HEK293T (cell line): ENCODE results near the gene KCNJ10.

Source experiments
- CTCF ChIA-PET: fragments of 350-600 bp; formaldehyde crosslinking; extraction: SDS; loops from one replicate; lab custom pipeline; 2021; ENCODE audit warnings: antibody characterized with exemption, inconsistent platforms; lab: Yijun Ruan, JAX
- POLR2A ChIA-PET: fragments of 350-600 bp; formaldehyde crosslinking; extraction: SDS; loops from one replicate; lab custom pipeline; 2020; ENCODE audit warnings: antibody characterized with exemption, inconsistent platforms; lab: Yijun Ruan, JAX
- DNase-seq: peaks from one replicate; pipeline ENCODE4 v3.0.0; 2012; ENCODE audit warnings: mixed read lengths; ENCODE audit errors: extremely low spot score
- ARNT ChIP-seq: fragments of 450-650 bp; IDR thresholded peaks from 2 replicates; pipeline ENCODE4 v1.6.1; 2017; ENCODE audit warnings: mild to moderate bottlenecking
- BHLHE40 ChIP-seq: fragments of 450-650 bp; IDR thresholded peaks from 2 replicates; pipeline ENCODE4 v1.6.1; 2016; ENCODE audit warnings: mild to moderate bottlenecking, moderate library complexity, borderline replicate concordance
- CTBP1 ChIP-seq: fragments of 450-650 bp; IDR thresholded peaks from 2 replicates; pipeline ENCODE4 v1.6.1; 2016; ENCODE audit warnings: borderline replicate concordance
- ELF4 ChIP-seq: fragments of 450-650 bp; IDR thresholded peaks from 2 replicates; pipeline ENCODE4 v1.6.1; 2017; ENCODE audit warnings: antibody characterized with exemption
- FOXA1 ChIP-seq: fragments of 450-650 bp; IDR thresholded peaks from 2 replicates; pipeline ENCODE4 v1.6.1; 2016; ENCODE audit warnings: mild to moderate bottlenecking
- FOXK2 ChIP-seq: fragments of 450-650 bp; IDR thresholded peaks from 2 replicates; pipeline ENCODE4 v1.6.1; 2016; ENCODE audit warnings: mild to moderate bottlenecking
- FOXM1 ChIP-seq: fragments of 450-650 bp; IDR thresholded peaks from 2 replicates; pipeline ENCODE4 v1.6.1; 2017; ENCODE audit warnings: mild to moderate bottlenecking, borderline replicate concordance
- HDGF ChIP-seq: fragments of 450-650 bp; IDR thresholded peaks from 2 replicates; pipeline ENCODE4 v1.6.1; 2017; ENCODE audit warnings: antibody characterized with exemption, borderline replicate concordance
- L3MBTL2 ChIP-seq: fragments of 450-650 bp; conservative IDR thresholded peaks from 2 replicates; pipeline ENCODE4 v1.6.1; 2016; ENCODE audit warnings: mild to moderate bottlenecking
- LEF1 ChIP-seq: fragments of 450-650 bp; IDR thresholded peaks from 2 replicates; pipeline ENCODE4 v1.6.1; 2017; ENCODE audit warnings: mild to moderate bottlenecking, borderline replicate concordance
- NFRKB ChIP-seq: fragments of 450-650 bp; IDR thresholded peaks from 2 replicates; pipeline ENCODE4 v1.6.1; 2016; ENCODE audit warnings: mild to moderate bottlenecking, moderate library complexity
- SP1 ChIP-seq: fragments of 450-650 bp; IDR thresholded peaks from 2 replicates; pipeline ENCODE4 v1.6.1; 2017
- SUZ12 ChIP-seq: fragments of 450-650 bp; IDR thresholded peaks from 2 replicates; pipeline ENCODE4 v1.6.1; 2016; ENCODE audit warnings: mild to moderate bottlenecking
- TARDBP ChIP-seq: fragments of 450-650 bp; IDR thresholded peaks from 2 replicates; pipeline ENCODE4 v1.6.1; 2016
- ZNF384 ChIP-seq: fragments of 450-650 bp; IDR thresholded peaks from 2 replicates; pipeline ENCODE4 v1.6.1; 2016
- TF ChIP-seq, protein P1 (sequence below): fragments of 450-650 bp; IDR thresholded peaks from 2 replicates; pipeline ENCODE4 v1.6.1; 2016

KCNJ10 gene

DNA sequence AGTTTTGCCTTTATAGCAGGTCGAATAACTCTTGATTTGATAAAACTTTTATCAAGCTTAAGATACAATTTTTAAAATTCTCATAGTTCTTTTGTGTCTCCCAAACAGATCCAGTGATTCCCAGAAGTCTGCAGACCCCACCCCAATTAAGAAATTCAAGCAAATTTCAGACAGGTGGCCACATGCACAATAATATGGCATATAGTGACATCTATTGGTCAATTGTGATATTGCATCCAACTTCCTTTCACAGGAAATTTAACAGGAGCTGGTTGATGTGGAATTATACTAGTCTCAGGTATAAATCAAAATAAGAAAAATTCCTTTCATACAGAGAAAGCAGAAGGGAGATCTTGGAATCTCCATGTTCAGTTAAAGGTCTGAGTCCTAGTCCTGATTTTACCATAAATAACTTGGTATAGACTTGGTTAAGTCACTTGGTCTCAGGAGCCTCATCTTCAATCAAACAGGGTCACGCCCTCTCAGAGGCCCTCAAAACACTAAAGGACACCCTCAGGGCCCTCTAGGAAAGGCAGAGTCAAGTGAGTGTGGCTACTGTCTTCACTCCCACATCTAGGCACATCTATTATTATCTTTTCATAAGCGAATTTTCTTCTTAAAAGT, 62.3 kb downstream of the KCNJ10 start:
- ChIA-PET CTCF (interaction anchor here (0.6 to 3.8 kb wide), 36 partner anchors 9 to 846 kb away, joined by 3 to 60 read pairs (median 4); partner anchors contain the start of genes FCRL6 and IGSF9), POLR2A (interaction anchor here (1.0 to 1.4 kb wide), 2 partner anchors 74 to 83 kb away, joined by 3 to 6 read pairs; partner anchors contain the start of gene TAGLN2)
- DNase-seq: peak; percentile 43
- TF ChIP-seq SUZ12 (no peak), FOXM1 (no peak), L3MBTL2 (no peak), LEF1 (no peak), TARDBP (no peak), SP1 (no peak), NFRKB (no peak), HDGF (no peak), ELF4 (no peak), ARNT (no peak), FOXA1 (no peak)

DNA sequence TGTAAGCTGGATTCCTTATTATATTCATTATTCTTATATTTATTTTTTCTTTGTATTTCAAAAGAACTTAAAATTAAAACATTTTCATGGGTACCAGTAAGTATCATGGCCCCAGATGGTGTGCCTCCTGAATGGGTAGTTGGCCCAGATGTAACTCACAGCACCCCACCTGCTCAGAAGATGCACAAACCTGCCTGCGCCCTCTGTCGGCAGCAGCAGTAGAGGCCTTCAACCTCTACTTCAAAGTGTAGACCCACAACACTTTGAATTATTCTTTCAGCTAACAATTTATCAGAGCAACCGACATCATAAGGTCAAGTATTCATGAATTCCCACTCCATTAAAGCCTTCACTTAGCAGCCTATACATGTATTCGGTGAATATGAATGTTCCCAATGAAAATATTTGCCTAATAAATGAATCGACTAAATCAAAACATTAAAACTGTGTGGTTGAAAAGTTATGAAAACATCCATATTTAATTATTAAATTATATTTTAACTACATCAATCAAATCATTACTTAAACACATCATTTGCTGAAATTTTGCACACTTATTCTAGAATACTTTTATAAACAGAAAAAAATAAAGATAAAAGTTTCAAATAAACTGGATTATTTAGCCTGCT, 63.5 kb downstream of the KCNJ10 start:
- CTCF ChIA-PET: interaction anchor here (0.6 to 3.8 kb wide), 16 partner anchors 8 to 220 kb away, joined by 3 to 60 read pairs (median 6); partner anchors contain the start of gene IGSF9
- DNase-seq: peak; percentile 87
- TF ChIP-seq ZNF384 (no peak), ARNT (no peak), BHLHE40 (no peak), ELF4 (no peak)
- POLR2A ChIA-PET: no interaction called here

DNA sequence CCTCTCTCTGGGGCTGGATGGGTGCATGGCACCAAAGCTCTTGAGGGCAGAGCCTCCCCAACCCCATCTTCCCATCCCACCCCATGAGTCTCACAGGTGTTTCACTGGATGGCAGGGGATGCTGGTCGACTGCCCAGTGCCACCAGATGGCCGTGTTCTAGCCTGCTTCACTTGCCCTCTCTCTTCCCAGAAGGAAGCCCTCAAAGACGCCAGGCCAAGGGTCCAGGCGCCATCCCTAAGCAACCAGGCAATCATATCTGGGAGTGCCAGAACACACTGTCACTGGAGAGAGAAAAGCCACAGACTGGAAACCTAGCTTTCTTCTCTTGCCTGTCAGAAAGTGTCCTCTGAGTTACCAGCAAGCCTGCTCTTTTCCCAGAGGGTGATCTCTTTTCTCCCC, 64.9 kb downstream of the KCNJ10 start:
- CTCF ChIA-PET: interaction anchor here (0.6 to 3.8 kb wide), 7 partner anchors 10 to 206 kb away, joined by 3 to 60 read pairs (median 5); no protein-coding TSS in a partner anchor
- POLR2A ChIA-PET: no interaction called here
- DNase-seq: no peak
- TF ChIP-seq FOXA1: no peak
- no peak for TF ChIP-seq TARDBP
- no peak for TF ChIP-seq FOXK2
- TF ChIP-seq, protein P1, sequence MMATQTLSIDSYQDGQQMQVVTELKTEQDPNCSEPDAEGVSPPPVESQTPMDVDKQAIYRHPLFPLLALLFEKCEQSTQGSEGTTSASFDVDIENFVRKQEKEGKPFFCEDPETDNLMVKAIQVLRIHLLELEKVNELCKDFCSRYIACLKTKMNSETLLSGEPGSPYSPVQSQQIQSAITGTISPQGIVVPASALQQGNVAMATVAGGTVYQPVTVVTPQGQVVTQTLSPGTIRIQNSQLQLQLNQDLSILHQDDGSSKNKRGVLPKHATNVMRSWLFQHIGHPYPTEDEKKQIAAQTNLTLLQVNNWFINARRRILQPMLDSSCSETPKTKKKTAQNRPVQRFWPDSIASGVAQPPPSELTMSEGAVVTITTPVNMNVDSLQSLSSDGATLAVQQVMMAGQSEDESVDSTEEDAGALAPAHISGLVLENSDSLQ: no peak
- no peak for TF ChIP-seq ZNF384
- TF ChIP-seq SP1: no peak
- no peak for TF ChIP-seq CTBP1
- no peak for TF ChIP-seq HDGF
- TF ChIP-seq BHLHE40: no peak
- TF ChIP-seq NFRKB: no peak
- TF ChIP-seq ARNT: no peak
- no peak for TF ChIP-seq LEF1
- TF ChIP-seq SUZ12: no peak
- TF ChIP-seq FOXM1: no peak
- TF ChIP-seq ELF4: no peak
- TF ChIP-seq L3MBTL2: no peak

DNA sequence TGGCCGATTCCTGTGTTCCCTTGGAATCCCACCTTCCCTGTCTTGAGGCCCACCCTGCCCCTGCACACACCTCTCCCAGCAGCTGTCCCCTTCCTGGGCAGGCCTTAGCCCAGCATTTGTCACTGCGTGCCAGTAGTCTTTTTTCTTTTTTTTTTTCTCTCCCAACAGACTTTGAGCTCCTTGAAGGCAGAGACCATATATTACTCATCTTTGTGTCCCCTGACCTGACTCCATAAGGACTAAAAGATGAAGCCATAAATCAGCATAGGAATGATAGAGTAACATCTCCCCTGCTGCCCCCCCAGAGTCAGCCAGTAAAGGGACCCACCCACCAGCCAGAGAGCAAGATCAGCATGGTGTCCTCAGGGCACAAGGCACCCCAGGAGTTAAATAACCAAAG, 65.5 kb downstream of the KCNJ10 start:
- TF ChIP-seq, protein P1: no peak
- TF ChIP-seq LEF1 (no peak), FOXA1 (no peak), BHLHE40 (no peak), SP1 (no peak), FOXK2 (no peak)
- CTCF ChIA-PET: interaction anchor here (0.6 to 3.8 kb wide), 3 partner anchors 68 to 598 kb away, joined by 5 to 60 read pairs (median 9); no protein-coding TSS in a partner anchor
- no peak for DNase-seq
- POLR2A ChIA-PET: no interaction called here

DNA sequence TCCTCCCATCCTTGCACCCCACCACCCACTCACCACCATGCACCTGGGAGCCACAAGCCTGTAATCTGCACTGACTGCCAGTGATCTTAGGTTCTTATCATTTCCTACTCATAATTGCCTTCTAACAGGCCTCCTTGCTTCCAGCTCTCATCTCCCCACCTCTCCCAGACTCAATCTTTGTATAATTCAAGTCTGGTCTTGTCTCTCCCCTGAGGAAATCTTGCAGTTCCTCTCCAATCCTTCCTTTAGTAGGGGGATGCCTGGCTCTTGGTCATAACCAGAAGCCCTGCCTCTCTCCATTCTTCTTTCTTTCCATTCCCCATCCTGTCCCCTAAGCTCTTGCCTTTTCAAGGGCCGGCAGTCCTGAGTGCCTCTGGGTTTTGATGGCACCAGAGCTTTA, 66.0 kb downstream of the KCNJ10 start:
- no peak for DNase-seq
- ChIA-PET CTCF (interaction anchor here (0.6 to 2.1 kb wide), 2 partner anchors 205 to 599 kb away, joined by 5 to 9 read pairs; no protein-coding TSS in a partner anchor), POLR2A (no interaction called here)
- no peak for TF ChIP-seq LEF1
- no peak for TF ChIP-seq FOXA1
- no peak for TF ChIP-seq SP1
- TF ChIP-seq CTBP1: no peak
- no peak for TF ChIP-seq TARDBP
- no peak for TF ChIP-seq ZNF384
- no peak for TF ChIP-seq SUZ12
- no peak for TF ChIP-seq NFRKB
- TF ChIP-seq FOXK2: no peak
- no peak for TF ChIP-seq BHLHE40
- TF ChIP-seq ELF4: no peak
- no peak for TF ChIP-seq ARNT
- no peak for TF ChIP-seq HDGF
- no peak for TF ChIP-seq FOXM1
- TF ChIP-seq, protein P1: no peak
- no peak for TF ChIP-seq L3MBTL2

DNA sequence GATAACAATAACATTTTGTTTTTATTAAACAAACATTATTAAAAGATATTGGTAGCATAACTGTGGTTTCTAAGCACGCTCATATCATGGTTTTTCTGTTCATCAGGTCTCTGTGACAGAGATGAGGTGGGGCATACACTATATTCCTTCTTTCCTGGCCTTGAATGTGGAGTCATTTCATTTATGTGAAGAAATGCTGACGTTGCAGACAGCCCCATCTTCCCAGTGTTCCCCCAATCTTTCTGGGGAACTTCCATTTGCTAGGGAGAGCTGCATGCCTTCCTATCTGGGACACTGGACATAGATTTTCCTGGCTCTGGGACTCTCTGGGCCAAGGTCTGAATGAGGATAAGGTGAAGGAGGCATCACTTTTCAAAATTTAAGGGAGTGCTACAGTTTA, 68.5 kb downstream of the KCNJ10 start:
- CTCF ChIA-PET: interaction anchor here (0.5 kb wide), 1 partner anchor 33 kb away, joined by 4 read pairs; no protein-coding TSS in a partner anchor
- POLR2A ChIA-PET: no interaction called here
- TF ChIP-seq TARDBP (no peak), SP1 (no peak), FOXM1 (no peak), L3MBTL2 (no peak), ARNT (no peak), HDGF (no peak), BHLHE40 (no peak)
- DNase-seq: no peak
